Measurements from ENCODE around the gene TEX48.
A peak's percentile ranks its signal among the peaks of the same experiment; 100 is the strongest.

The TEX48 gene

GRCh38 chr9:114681594-114682332, at the start of gene TEX48:
Gene TEX48, minus strand, starts transcription at chr9:114682192. Its CDS starts 10,469 bp downstream, at chr9:114671723.
- DNase-seq (ENCODE audit: low spot score), result peak; percentile 49

- no peak for DNase-seq (ENCODE audit: low spot score)
Observed at GRCh38 chr9:114731701-114732100, 49.7 kb upstream of the TEX48 start.

GRCh38 chr9:114729706-114730105, 47.7 kb upstream of the TEX48 start:
- DNase-seq (ENCODE audit: low spot score), result no peak

GRCh38 chr9:114725930-114726329, 43.9 kb upstream of the TEX48 start:
- DNase-seq (ENCODE audit: low spot score), result no peak

- DNase-seq (ENCODE audit: low spot score), result no peak
Observed at GRCh38 chr9:114724744-114725143, 42.8 kb upstream of the TEX48 start.

GRCh38 chr9:114723931-114724330, 41.9 kb upstream of the TEX48 start:
- peak; percentile 70 for DNase-seq (ENCODE audit: low spot score)

- DNase-seq (ENCODE audit: low spot score), result no peak
Observed at GRCh38 chr9:114722937-114723620, 41.1 kb upstream of the TEX48 start.

- no peak for DNase-seq (ENCODE audit: low spot score)
Observed at GRCh38 chr9:114722081-114722621, 40.2 kb upstream of the TEX48 start.

- DNase-seq (ENCODE audit: low spot score), result no peak
Observed at GRCh38 chr9:114721491-114722079, 39.6 kb upstream of the TEX48 start.

- peak; percentile 16 for DNase-seq (ENCODE audit: low spot score)
Observed at GRCh38 chr9:114720086-114720676, 38.2 kb upstream of the TEX48 start.

GRCh38 chr9:114719290-114719689, 37.3 kb upstream of the TEX48 start:
- no peak for DNase-seq (ENCODE audit: low spot score)

GRCh38 chr9:114718801-114719221, 36.8 kb upstream of the TEX48 start:
- no peak for DNase-seq (ENCODE audit: low spot score)

- DNase-seq (ENCODE audit: low spot score), result no peak
Observed at GRCh38 chr9:114717908-114718486, 36.0 kb upstream of the TEX48 start.

GRCh38 chr9:114709636-114710035, 27.6 kb upstream of the TEX48 start:
- DNase-seq (ENCODE audit: low spot score), result no peak

GRCh38 chr9:114706711-114707110, 24.7 kb upstream of the TEX48 start:
- DNase-seq (ENCODE audit: low spot score), result no peak

- no peak for DNase-seq (ENCODE audit: low spot score)
Observed at GRCh38 chr9:114701988-114702387, 20.0 kb upstream of the TEX48 start.

GRCh38 chr9:114697951-114698351, 16.0 kb upstream of the TEX48 start:
- no peak for DNase-seq (ENCODE audit: low spot score)

GRCh38 chr9:114696814-114697544, 15.0 kb upstream of the TEX48 start:
- DNase-seq (ENCODE audit: low spot score), result peak; percentile 42

- no peak for DNase-seq (ENCODE audit: low spot score)
Observed at GRCh38 chr9:114695948-114696347, 14.0 kb upstream of the TEX48 start.

GRCh38 chr9:114694719-114695269, 12.8 kb upstream of the TEX48 start:
- DNase-seq (ENCODE audit: low spot score), result no peak

- DNase-seq (ENCODE audit: low spot score), result no peak
Observed at GRCh38 chr9:114694146-114694545, 12.2 kb upstream of the TEX48 start.

Measured in hepatic stellate cell (primary cell).